Lower leg skin (tissue), 4 donors: Measurements from ENCODE around the gene TMC8. TPM values are rescaled to one million over a fixed set of nuclear protein-coding genes. Genes with fewer than 3 reads are reported as not detected.

Experiments used
- DNase-seq, 2 donors: peaks; one replicate each; pipeline ENCODE4 v3.0.0-alpha.2; 2019; ENCODE audit warnings: low spot score in 2 of 2
- H3K4me3 ChIP-seq: fragments of 200-600 bp; sonication (generic); 2 replicates; pipeline ENCODE4 v1.5.1; 2017; ENCODE audit warnings: mild to moderate bottlenecking, low read depth; ENCODE audit not compliant: poor library complexity, severe bottlenecking
- POLR2A ChIP-seq, 2 donors: fragments of 450-650 bp; IDR thresholded peaks; one replicate each; pipeline ENCODE4 v1.6.1; 2016 to 2017; ENCODE audit warnings: antibody characterized with exemption in 2 of 2, mild to moderate bottlenecking in 1 of 2, moderate library complexity in 1 of 2
- WGBS, 2 donors: methylation state at CpG; one replicate each; pipeline ENCODE4 v1.1.5; 2018; 5-methylcytosine and 5-hydroxymethylcytosine counted together
- intact Hi-C: fragments of 100-400 bp; cut with DNase I; formaldehyde crosslinking; loops from one replicate; pipeline ENCODE4 v1.15.0; 2023; ENCODE audit warnings: low total_unique reads
- total RNA-seq, 4 donors: library from RNA; depleted of rRNA; stranded (reverse); fragments of >200 nt; gene quantifications; one replicate each; pipeline ENCODE4 v1.1.0, GENCODE V29; 2016
- TF ChIP-seq, protein P1 (sequence below), 3 donors: fragments of 450-650 bp; IDR thresholded peaks; one replicate each; pipeline ENCODE4 v1.5.1; 2016; ENCODE audit warnings: antibody characterized with exemption in 3 of 3, mild to moderate bottlenecking in 3 of 3, moderate library complexity in 2 of 3

The TMC8 gene
- total RNA-seq, 4 donors from 2014 or later, result 1.5 to 2.7 (median 1.7) TPM

DNA sequence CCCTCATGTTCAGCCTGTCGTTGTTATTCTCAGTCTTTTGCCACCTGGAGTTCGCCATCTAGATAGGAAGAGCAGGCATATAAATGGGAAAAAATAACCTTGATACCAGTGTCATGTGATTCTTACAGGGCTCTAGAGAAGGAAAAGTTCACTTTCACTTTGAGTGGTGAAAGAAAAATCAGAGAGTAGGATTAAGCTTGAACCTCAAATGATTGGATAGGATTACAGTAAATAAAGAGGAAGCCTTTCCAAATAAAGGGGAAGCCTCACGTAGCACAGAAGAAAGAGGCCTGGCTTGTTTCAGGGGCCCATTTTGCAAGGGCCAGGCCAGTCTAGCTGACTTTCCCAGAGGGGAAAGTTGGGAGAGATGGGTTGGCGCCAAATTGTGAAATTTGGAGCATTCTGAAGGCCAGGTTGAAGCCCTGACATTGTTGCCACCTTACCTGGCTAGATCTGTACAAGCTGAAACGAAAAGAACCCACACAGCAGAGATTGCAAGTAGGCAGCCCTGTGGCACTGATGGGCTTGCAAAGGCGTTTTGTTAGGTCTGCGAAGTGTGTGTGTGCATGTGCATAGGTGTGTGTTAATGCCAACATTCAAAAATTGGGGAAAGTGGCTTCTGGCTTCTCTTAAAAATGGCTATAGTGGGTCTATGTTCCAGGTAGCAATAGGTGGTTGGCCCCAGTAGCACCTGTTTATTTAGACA, 40.8 kb upstream of the TMC8 start:
- WGBS, 2 donors, result 89 to 90% methylated on average over 7 of the region's 7 CpGs
- TF ChIP-seq, protein P1, sequence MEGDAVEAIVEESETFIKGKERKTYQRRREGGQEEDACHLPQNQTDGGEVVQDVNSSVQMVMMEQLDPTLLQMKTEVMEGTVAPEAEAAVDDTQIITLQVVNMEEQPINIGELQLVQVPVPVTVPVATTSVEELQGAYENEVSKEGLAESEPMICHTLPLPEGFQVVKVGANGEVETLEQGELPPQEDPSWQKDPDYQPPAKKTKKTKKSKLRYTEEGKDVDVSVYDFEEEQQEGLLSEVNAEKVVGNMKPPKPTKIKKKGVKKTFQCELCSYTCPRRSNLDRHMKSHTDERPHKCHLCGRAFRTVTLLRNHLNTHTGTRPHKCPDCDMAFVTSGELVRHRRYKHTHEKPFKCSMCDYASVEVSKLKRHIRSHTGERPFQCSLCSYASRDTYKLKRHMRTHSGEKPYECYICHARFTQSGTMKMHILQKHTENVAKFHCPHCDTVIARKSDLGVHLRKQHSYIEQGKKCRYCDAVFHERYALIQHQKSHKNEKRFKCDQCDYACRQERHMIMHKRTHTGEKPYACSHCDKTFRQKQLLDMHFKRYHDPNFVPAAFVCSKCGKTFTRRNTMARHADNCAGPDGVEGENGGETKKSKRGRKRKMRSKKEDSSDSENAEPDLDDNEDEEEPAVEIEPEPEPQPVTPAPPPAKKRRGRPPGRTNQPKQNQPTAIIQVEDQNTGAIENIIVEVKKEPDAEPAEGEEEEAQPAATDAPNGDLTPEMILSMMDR (IDR thresholded peaks at IDR 0.05), result no peak
- no peak for TF ChIP-seq POLR2A (IDR thresholded peaks at IDR 0.05)
- no peak overlapping the region for H3K4me3 ChIP-seq
- intact Hi-C loops, result no loop called here
- DNase-seq, result no peak

DNA sequence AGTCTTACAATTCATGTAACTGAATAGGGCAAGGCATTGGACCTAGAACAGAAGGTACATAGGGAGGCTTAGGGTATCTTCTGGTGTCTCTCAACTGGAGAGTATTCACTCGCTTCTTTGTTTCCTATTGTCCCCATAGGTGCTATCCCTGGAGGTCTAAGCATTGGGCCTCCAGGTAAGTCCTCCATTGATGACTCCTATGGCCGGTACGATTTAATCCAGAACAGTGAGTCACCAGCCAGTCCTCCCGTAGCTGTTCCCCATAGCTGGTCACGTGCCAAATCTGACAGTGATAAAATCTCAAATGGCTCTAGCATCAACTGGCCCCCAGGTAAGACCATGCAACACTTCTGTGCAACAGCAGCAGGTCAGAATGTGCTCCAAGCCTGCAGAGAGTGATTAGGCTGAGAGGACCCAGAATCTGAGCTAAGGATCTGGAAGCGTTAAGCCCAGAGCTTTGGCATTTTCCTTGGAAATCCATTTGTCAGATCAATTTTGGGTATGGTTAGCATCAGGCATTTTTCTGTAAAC, 37.7 kb upstream of the TMC8 start:
- intact Hi-C loops, result no loop called here
- no peak for DNase-seq
- no peak for TF ChIP-seq POLR2A (IDR thresholded peaks at IDR 0.05)
- TF ChIP-seq, protein P1 (IDR thresholded peaks at IDR 0.05), result no peak
- WGBS, 2 donors, result 80 to 86% methylated on average over 6 of the region's 6 CpGs
- no peak overlapping the region for H3K4me3 ChIP-seq

DNA sequence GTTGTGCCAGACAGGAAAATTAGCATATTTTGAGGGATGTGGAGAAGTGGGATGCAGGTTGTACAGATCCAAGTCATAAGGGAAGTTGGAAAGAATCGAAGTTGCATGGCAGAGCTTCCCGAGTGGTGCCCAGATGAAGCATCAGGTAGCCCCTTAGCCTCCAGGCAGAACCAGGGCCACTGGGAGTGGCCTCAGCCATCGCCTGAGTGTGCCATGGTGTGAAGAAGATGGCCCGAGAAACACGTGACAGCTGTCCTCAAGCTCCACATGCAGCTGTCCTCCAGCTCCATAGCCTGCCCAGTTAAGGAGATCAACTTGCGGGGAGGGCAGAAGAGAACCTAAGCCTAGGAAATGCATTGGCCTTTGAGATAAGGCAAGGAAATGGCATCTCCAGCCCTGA, 35.5 kb upstream of the TMC8 start:
- WGBS, 2 donors, result 95 to 100% methylated on average over 6 of the region's 6 CpGs
- no peak for DNase-seq
- intact Hi-C loops, result no loop called here
- TF ChIP-seq POLR2A (IDR thresholded peaks at IDR 0.05), result no peak
- TF ChIP-seq, protein P1 (IDR thresholded peaks at IDR 0.05), result no peak
- no peak overlapping the region for H3K4me3 ChIP-seq

DNA sequence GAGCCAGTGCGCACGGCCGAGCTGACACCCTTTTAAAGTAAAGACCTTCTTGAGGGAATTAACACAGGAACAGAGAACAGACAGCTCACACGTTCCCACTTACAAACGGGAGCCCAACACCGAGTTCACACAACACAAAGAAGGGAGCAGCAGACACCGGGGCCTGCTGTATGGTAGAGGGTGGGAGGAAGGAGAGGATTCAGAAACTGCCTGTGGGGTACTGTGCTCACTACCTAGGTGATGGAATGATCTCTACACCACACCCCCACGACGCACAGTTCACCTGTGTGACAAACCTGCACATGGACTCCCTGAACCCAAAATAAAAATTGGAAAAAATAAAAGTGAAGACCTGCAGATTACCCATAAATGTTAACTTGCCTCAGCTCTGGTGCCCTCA, 34.5 kb upstream of the TMC8 start:
- no peak overlapping the region for H3K4me3 ChIP-seq
- no peak for DNase-seq
- intact Hi-C loops, result no loop called here
- WGBS, 2 donors, result 91 to 93% methylated on average over 9 of the region's 9 CpGs
- TF ChIP-seq POLR2A (IDR thresholded peaks at IDR 0.05), result no peak
- TF ChIP-seq, protein P1 (IDR thresholded peaks at IDR 0.05), result no peak

DNA sequence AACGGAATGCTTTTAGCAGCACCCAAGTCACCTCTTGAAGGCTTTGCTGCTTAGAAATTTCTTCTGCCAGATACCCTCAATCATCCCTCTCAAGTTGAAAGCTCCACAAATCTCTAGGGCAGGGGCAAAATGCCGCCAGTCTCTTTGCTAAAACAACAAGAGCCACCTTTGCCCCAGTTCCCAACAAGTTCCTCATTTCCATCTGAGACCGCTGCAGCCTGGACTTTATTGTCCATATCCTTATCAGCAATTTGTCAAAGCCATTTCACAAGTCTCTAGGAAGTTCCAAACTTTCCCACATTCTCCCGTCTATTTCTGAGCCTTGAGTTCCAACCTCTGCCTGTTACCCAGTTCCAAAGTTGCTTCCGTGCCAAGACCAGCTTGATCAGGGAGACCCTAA, 29.5 kb upstream of the TMC8 start:
- DNase-seq, result no peak
- intact Hi-C loops, result no loop called here
- no peak overlapping the region for H3K4me3 ChIP-seq
- TF ChIP-seq, protein P1 (IDR thresholded peaks at IDR 0.05), result no peak
- no peak for TF ChIP-seq POLR2A (IDR thresholded peaks at IDR 0.05)
- 83 to 96% methylated on average over 5 of the region's 5 CpGs for WGBS, 2 donors

DNA sequence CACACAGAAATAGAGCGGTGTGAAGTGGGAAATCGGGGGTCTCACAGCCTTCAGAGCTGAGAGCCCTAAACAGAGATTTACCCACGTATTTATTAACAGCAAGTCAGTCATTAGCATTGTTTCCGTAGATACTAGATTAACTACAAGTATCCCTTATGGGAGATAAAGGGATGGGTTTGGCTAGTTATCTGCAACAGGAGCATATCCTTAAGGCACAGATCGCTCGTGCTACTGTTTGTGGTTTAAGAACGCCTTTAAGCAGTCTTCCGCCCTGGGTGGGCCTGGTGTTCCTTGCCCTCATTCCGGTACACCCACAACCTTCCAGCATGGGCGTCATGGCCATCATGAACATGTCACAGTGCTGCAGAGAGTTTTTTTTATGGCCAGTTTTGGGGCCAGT, 29.0 kb upstream of the TMC8 start:
- H3K4me3 ChIP-seq, result no peak overlapping the region
- intact Hi-C loops, result no loop called here
- no peak for DNase-seq
- WGBS, 2 donors, result 96 to 98% methylated on average over 10 of the region's 10 CpGs
- no peak for TF ChIP-seq POLR2A (IDR thresholded peaks at IDR 0.05)
- TF ChIP-seq, protein P1 (IDR thresholded peaks at IDR 0.05), result no peak
